SKM-1 (cell line): ENCODE measurements around the gene EIF2AK3.
A peak's percentile ranks its signal among the peaks of the same experiment; 100 is the strongest.
"Not testable (repeated sequence)": the region's sequence is repeated elsewhere in the genome, so short reads cannot be mapped to it uniquely, and the experiment has no call there.

Source experiments
- DNase-seq: peaks from one replicate; lab custom pipeline; 2025; ENCODE audit not compliant: unreplicated experiment; lab: John Stamatoyannopoulos, UW

EIF2AK3 gene

DNA sequence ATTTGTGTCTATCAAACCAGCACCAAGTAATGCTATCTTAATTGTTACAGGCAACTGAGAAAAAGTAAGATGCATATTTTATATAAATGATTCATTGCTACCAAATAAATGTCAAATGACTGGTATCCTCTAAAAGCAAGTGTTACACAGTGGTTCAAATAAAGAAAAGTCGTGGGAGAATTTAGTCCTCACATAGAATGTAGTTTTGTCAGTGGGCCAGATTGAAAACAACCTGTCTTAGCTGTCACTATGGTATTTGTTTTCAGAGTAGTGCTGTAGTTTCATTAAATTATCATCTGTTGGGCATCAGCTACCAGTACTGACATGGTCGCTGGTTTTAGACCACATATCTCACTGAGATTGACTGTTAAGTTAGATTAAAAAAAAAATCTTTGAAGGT is 10.2 kb upstream of the EIF2AK3 start:
- DNase-seq = no peak

DNA sequence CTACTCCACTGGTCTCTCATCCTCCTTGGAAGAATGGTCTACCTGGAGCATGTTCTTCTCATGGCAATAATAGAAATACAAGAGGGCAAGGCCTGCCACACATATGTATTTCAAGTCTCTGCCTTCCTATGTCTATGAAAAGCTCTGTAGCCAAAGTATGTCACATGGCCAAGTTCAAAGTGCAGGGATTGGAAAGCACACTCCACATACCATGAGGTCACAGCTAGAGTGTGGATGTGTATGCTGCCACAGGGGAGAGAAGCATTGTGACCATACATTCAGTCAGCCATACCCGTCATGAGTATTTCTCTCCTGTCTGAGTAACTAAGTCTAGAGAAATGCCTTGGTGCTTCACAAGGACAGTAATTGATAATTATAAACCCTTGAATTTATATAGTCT is 8.8 kb upstream of the EIF2AK3 start:
- DNase-seq = no peak

DNA sequence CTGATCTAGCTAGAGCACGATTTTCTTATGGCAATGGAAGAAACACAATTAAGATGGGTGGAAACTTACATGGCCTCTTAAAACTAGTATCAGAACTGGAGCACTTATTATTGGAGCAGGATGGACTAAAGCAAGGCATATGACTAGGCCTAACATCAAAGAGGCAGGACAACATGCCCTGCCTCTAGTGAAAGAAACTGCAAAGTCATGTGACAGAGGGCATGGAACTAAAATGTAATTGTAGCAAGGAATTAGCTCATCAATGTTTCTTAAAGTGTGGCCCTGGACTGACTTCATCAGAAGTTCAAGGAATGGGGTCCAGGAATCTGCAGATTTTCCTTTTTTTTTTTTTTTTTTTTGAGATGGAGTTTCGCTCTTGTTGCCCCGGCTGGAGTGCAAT is 5.3 kb upstream of the EIF2AK3 start:
- no peak for DNase-seq

DNA sequence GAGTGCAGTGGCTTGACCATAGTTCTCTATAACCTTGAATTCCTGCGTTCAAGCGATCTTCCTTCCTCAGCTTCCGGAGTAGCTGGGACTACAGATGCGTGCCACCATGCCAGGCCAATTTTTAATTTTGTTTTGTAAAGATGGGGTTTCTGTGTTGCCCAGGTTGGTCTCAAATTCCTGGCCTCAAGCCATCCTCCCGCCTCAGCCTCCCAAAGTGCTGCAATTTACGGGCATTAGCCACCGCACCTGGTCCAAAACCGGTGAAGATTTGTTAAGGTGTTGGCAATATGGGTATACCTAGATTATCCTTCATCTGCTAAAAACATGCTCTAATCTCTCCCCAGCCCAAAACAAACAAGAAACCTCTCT is 1.3 kb upstream of the EIF2AK3 start:
- DNase-seq = no peak

DNA sequence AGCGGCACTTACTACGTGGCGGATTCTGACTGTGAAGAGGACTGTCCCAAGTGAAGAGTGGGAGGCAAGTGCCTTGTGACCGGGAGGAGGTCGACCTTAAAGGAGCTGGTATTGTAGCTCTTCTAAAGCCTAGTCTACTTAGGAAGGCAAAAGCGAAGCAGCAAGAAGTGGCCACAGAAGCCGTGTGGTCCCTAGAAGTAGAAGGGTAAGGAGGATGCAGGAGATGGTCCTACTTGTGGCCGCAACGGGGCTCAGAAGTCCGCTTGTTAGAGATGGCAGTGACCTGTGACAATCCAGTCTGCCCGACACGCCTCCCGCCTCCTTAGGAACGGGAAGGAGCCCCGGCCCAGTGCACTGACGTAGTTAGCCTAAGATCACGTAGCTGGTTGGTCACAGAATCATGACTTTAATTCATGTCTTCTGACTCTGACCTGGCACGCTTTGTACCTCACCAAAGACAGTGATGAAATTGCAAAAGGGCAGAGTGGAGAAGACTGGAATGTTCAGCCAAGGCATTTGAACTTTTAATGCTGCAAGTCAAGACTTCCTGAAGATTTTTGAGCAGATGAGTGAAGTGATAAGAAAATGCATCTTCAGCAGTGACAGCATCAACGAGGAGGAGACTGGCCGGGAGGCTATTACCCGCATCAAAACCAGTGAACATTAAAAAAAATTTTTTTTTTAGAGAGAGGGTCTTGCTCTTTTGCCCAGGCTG is 749 bp upstream of the EIF2AK3 start:
- peak; percentile 91 for DNase-seq

DNA sequence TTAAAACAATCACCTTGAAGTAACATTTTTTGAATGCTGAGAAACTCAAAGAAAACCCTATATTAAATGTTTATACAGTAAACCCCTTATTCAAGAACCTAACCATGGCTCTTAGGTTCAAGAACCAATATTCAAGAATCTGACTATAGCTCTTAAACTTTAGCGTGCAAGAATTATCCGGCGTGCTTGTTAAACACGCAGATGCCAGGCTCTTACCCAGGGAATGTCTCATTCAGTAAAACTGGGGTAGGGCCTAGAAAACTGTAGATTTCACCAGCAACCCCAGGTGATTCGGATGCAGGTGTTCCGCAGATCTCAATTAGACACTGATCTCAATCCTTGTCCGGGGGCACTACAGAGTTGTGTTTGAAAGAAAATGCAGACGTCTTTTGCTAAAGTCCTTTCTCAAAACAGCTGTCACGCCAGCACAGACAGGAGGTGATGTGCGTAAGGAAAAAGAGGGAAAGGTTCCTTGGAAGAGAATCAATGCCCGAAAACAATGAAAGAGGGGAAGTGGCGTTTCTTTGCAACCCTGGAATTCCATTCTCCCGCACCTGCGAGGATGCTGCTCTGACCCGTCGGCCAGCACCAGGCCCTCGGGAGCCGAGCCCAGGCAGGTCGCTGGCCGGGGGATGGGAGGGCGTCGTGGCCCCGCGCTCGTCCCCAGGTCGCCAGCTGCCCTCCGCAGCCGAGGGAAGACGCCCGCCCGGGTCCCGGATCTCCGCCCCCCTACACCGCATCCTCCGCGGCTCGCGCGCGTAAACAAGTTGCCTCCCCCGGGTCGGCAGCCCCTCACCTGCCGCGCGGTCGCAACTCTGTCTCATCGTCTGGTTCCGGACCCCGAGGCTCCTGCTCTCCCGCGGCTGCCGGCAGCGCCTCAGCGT is 851 bp downstream of the EIF2AK3 start:
- no peak for DNase-seq

DNA sequence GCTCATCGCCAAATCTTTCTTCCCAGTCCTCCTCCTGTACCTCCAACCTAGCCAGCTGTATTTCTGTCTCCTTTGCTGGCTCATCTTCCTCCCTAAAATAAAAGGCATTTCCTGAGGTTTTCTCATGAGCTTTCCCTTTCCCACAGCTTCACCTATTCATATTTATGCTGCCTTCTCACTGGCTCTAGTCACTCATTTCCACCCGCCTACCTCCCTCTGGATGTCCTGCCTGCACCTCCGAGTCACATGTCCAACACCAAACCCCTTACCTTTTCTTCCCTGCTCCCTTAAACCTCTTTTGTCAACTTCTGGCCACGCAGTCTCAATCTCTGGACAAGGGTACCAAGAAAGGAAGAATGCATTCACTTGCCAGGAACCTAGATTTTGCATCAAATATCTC is 2.8 kb downstream of the EIF2AK3 start:
- no peak for DNase-seq

DNA sequence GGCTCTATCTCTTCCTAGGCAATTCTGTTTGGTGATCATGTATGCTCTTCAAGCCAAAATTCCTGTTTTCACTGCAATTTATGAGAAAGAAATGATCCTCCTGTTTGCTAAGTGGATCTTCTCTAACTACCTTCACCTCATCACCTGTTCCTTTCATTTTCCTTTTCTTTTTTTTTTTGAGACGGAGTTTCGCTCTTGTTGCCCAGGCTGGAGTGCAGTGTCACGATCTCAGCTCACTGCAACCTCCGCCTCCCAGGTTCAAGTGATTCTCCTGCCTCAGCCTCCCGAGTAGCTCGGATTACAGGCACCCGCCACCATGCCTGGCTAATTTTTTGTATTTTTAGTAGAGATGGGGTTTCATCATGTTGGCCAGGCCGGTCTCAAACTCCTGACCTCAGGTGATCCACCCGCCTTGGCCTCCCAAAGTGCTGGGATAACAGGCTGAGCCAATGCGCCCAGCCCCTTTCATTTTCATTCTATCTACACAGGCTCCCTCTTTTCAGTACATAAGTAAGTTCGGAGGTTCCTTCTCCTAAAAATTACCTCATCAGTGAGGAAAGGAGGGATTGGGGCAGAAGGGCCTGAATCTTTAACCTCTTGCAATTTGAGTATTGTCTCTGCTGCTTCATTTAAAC is 3.3 kb downstream of the EIF2AK3 start:
- not testable (repeated sequence) for DNase-seq

DNA sequence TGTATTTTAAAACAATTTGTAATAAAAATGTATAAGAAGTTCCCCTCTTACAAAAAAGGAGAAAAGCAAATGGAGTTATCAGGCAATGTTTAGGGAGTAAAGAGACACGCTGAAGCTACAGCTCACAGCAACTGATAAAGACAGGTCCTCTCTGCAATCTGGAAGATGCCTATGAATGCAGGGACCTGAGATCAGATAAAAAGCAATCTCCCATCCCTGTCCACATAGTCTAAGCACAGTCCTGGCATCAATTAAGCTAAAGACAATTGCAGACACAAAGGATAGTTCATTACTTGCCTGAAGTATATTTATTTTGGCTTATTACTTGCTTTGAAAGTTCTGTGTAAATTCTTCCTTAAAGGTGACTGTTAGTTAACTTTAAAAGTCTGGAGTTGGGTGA is 5.0 kb downstream of the EIF2AK3 start:
- DNase-seq = no peak

DNA sequence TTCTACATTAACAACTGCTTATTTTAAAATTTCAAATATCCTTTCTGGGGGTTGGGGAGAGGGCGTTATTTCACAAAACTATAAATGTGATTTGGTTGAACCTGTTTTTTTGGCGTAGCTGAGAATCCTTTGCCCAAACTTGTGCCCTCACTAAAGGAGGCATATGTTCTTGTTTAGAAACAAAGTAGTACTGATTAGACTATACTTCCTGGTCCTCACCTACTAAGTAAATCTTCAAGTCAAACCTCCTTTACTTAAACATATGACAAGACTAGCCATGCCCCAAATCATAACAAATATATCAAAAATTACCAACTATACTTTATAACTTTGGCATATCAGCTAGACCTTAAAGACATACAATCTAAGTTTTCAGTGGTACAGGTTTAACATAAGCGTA is 5.8 kb downstream of the EIF2AK3 start:
- no peak for DNase-seq

DNA sequence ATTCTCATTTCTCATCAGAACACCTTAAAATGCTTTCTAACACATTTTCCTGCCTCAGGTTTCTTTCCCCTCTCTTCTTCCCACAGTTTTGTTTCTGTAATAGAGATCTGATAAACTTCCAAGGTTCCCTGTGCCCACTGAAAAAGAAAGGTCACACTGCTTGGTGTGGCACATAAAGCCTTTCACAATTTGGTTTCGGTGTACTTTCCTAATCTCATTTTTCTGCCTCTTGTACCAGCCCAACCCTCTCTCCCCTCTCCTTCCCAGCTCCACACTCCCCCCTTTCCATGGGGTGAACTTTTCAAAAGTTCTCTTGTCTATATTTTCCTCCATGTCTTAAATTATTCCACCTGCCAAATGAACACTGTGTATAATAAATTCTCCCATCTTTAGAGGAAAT is 7.2 kb downstream of the EIF2AK3 start:
- DNase-seq = no peak

DNA sequence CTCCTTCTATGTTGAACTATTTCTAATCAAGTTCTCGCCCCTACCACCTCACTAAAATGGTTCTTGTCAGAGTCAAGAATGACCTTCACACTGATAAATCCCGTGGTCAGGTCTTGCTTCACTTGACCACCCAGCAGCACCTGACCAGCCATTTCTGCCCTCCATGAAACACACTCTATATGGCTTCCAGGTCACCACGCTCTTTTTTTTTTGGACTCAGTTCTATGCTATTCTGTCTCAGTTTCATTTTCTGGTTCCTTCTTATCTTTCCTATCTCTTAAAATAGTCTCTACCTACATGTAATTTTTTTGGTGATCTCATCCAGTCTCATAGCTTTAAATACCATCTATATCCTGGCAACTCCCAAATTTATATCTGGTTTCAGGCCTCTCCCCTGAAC is 11.4 kb downstream of the EIF2AK3 start:
- no peak for DNase-seq

DNA sequence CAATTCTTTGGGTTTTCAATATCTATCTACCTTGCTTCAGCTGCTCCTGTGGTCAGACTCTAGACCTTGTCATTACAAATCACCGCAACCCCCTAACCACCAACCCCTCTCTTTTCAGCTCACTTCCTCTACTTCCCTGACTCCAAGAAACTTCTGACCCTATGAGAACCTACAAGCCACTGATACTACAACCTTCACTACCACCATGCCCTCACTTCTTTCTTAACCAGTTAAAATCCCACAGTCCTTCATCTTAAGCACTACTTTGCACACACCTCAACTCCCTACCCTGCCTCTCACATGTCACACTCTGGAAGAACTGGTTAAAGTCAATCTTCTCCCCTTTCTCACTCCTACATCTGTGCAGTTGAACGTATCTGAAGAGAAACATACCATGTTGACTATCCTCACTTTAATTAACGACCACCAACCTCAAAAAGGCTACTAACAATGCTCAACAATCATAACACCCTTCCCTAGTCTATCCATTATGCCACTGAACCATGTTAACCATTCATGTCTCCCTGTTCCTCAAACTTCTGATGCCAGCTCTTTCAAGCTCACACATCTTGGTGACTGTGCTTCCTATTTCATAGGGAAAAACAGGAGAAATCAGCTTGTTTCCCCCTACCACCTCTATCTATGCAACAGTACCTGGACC is 12.6 kb downstream of the EIF2AK3 start:
- no peak for DNase-seq

DNA sequence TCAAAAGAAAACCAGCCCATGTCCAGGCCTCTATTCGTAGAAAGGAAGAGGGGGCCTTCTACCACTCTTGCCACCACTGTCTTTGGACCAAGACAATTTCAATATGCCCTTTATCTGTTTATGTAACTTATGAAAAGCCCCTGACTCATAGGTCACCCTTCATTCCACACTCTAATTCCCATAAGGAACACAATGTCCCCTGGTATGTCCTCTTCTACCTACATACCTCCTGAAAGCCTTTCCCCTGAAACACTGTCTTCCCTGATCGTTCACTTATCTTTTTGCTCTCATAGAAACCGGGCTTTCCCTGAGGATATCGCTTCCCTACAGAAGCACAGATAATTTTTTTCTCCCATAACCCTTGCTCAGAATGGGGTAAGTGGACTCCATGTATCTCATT is 13.3 kb downstream of the EIF2AK3 start:
- DNase-seq = no peak

DNA sequence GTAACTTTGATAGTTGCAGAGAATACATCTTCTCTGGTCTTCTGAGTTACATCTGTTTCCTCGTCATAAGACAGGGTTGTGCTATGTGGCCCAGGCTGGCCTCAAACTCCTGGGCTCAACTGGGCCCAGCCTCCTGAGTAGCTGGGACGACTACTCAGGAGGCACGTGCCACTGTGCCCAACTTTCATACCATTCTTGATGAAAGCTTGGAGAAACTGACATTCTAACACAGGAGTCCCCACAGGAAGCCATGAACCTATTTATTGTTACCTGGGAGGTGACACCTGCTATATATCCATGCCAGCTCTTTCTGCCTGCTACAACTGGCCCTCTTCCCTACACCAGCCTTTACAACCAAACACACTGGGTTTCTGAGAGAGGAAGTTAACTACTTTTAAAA is 19.1 kb downstream of the EIF2AK3 start:
- DNase-seq = no peak

DNA sequence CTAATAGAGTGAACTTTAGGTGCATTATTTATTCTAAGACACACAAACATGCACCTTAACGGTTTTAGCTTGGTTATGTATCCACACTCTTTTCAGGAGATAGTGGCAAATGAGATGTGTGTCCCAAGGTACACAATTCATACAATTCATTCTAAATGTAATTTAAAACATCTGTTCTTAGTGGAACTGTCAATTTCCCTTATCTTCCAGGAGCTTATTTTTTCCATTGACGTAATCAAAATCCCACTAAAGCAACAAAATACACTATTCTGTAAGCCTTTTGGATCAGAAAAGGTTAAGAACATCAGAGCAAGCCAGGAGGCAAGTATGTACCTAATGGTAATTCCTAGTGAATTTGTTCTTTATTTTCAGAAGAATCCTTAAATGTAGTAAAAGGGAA is 19.8 kb downstream of the EIF2AK3 start:
- no peak for DNase-seq

DNA sequence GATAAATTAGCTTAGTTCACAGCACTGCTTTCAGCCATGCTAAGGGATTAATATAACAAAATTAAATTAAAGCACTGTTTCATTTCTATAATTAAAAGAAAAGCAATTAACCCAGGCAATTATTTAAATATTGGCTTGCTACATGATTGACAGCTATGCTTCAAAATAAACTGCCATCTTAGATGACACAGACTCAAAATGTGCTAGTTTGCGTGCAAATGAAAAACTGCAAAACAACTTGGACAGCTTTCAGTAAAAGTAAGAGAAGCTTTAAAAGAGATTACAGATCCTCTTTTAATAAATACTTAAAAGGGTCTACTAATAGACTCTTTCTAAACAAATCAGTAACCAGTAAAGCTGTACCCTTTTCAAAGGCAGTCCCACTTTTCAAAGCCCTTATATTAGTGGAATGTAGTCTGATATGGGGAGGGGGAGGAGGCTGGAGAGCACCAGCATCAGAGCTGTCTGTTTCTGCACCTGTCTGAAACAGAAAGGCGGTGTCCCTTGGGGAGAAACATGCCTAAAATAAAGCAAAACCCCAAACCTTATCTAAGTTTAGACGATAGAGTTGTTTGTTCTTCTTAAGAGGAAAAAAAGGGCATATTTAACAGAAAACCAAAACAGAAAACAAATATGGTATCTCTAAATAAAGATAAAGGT is 20.8 kb downstream of the EIF2AK3 start:
- DNase-seq = no peak

DNA sequence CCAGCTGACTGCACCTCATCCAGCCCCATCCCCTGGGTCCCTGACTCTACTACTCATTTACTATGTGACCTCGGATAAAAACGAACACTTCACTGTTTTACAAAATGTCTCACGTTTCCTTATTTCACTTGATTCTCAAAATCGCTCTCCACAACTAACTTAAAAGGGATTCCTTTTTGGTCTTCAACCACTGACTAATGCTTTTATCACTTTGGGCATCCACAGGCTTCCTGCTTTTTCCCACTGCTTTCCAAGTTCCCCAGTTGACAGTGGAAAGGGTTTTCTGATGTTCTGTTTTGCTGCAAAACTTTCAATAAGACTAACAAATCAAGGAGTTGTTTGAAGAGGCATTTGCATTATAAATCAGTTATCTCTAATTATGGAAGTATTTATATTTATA is 24.1 kb downstream of the EIF2AK3 start:
- no peak for DNase-seq

DNA sequence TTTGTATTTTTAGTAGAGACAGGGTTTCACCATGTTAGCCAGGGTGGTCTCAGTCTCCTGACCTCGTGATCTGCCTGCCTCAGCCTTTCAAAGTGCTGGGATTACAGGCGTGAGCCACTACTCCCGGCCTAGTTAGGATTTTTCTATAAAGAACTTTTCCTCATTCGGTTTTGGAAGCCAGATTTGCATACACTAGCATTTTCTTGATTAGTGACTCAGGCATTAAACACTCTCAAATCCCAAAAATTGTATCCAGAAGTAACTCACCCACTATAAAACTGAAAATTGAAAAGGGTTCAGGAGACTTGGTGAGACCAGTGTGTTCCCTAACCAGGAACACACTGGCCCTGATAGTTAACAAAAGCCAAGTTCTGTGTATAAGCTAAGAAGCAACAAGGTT is 25.2 kb downstream of the EIF2AK3 start:
- DNase-seq = no peak

DNA sequence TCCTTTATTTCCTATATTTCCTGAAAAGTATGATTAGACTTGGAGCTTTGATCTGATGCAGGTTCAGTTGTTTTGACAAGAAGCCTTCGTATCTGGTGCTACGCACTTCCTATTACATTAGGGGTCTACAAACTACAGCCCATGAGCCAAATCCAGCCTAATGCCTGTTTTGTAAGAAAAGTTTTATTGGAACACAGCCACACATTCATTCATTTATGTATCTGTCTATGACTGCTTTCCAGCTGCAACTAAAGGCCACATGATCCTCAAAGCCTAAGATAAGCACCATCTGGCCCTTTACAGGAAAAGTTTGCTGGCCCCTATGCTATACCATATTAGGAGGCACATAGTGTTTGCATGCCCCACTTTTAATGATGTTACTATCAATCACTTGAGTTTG is 26.0 kb downstream of the EIF2AK3 start:
- no peak for DNase-seq

DNA sequence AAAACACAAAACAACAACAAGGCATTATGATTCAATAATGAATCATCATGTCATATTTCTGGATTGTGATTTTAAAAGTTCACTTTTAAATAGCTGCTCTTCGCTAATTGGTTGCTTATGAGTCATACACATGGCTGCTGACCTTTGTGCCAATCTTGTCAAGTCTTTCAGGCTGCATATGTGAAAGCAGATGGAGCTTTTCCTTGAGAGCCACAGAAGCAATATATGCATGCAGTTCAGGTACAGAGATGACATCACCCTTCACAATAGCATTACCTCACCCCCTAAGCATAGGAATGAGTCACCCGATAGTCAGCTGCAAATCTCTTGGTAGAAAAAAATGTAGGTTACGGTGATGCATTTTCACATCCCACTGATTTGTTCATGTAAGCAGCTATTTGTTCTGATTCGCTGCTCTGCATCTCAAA is 27.2 kb downstream of the EIF2AK3 start:
- no peak for DNase-seq
